GM23338 (cell line): ENCODE measurements around the gene SSR3.

Experiments
- CREB1 ChIP-seq: fragments of 250-450 bp; sonication (Bioruptor Pico); IDR thresholded peaks from 2 replicates; pipeline ENCODE4 v1.5.0; 2020; ENCODE audit warnings: low read depth, mild to moderate bottlenecking, moderate library complexity
- CTCF ChIP-seq, 2 experiments: fragments of 200-600 bp in 1 of 2; sonication (generic) in 1 of 2; conservative IDR thresholded peaks; 2 replicates each; pipeline versions ENCODE4 v1.5.1 to v1.6.1; 2016 to 2017; ENCODE audit warnings: antibody characterized with exemption in 2 of 2, low read depth in 2 of 2, mild to moderate bottlenecking in 2 of 2, moderate library complexity in 1 of 2
- EZH2 ChIP-seq: fragments of 200-600 bp; sonication (generic); IDR thresholded peaks from one replicate; pipeline ENCODE4 v1.8.0; 2017; ENCODE audit warnings: antibody characterized with exemption, mild to moderate bottlenecking, low read depth; ENCODE audit not compliant: unreplicated experiment
- EZH2phosphoT487 ChIP-seq: fragments of 200-600 bp; sonication (generic); IDR thresholded peaks from one replicate; pipeline ENCODE4 v1.8.1; 2018; ENCODE audit warnings: antibody characterized with exemption; ENCODE audit not compliant: unreplicated experiment
- POLR2AphosphoS5 ChIP-seq: IDR thresholded peaks from 2 replicates; pipeline ENCODE4 v1.6.1; 2016; ENCODE audit warnings: antibody characterized with exemption, low read depth
- REST ChIP-seq: IDR thresholded peaks from one replicate; pipeline ENCODE4 v1.6.1; 2018; ENCODE audit warnings: antibody characterized with exemption; ENCODE audit not compliant: unreplicated experiment

DNA sequence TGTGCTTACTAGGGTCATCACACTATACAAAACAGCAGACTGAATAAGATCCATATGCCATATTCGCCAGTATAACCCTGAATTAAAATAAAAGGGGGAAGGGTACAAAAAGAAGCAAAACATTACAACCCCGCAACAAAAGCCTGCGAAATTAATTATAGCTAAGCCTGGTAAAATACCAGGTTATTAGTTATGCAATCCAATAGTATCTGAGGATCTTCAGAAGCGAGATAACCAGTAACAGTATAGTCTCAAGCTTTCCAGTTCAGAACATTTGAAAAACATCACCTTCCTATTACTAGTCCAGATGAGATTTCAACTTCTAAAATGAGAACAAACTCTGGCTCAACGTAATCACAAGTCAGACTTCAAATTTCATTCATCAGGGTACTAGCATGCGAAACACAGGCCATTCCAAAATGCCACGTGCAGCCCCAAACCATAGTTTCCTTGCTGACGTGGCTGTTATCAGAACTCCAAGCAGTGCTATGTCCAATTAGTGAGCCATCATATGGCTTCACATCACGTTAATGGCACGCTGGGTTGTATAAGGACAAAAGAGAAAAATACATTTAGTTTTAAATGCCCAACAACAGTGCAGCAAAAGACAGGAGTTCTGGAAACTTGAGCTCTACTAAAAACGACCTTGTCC, 1.1 kb downstream of the SSR3 start:
- TF ChIP-seq CTCF (conservative IDR thresholded peaks at IDR 0.05; ENCODE audit: low read depth in 2 of 2) (no peak), REST (no peak), POLR2AphosphoS5 (no peak), EZH2 (no peak), CREB1 (0 out of 2 replicates have a peak, but pooled peaks have one; percentile 16), EZH2phosphoT487 (no peak)
